Panc1 (cell line): Measurements from ENCODE around the gene RCOR1. TPM values are rescaled to one million over a fixed set of nuclear protein-coding genes. Genes with fewer than 3 reads are reported as not detected.

Experiments
- ATAC-seq: fragments of 200-7000 bp; cut with Tn5 transposase; 2 replicates; pipeline ENCODE4 v1.9.1; 2020; ENCODE audit warnings: mild to moderate bottlenecking, moderate library complexity
- BruUV-seq: library from RNA; stranded (reverse); fragments of 400-500 nt; replicated peaks from 2 replicates; lab custom pipeline; 2021; lab: Mats Ljungman, UMichigan
- CTCF ChIA-PET: fragments of 300-600 bp; sonication (Branson Sonifier 250); formaldehyde crosslinking; loops from one replicate; lab custom pipeline; 2022; ENCODE audit warnings: antibody characterized with exemption; lab: Charles Lee
- POLR2A ChIA-PET: fragments of 300-600 bp; sonication (Branson Sonifier 250); formaldehyde crosslinking; loops from one replicate; lab custom pipeline; 2022; ENCODE audit warnings: antibody characterized with exemption; lab: Charles Lee
- DNase-seq: peaks from one replicate; pipeline ENCODE4 v3.0.0-alpha.2; 2010; ENCODE audit warnings: low read depth, low spot score
- H3K27ac ChIP-seq: 2 replicates; pipeline ENCODE4 v1.5.1; 2011; ENCODE audit warnings: mild to moderate bottlenecking, low read length, inconsistent platforms
- H3K27me3 ChIP-seq: fragments of 200-500 bp; sonication (Bioruptor generic); 2 replicates; pipeline ENCODE4 v1.6.0; 2014; ENCODE audit warnings: low read length, inconsistent platforms; ENCODE audit not compliant: control insufficient read depth, insufficient read depth
- H3K36me3 ChIP-seq: fragments of 200-500 bp; sonication (Bioruptor generic); 2 replicates; pipeline ENCODE4 v1.5.1; 2014; ENCODE audit warnings: inconsistent platforms, mild to moderate bottlenecking, low read length, moderate library complexity; ENCODE audit not compliant: control insufficient read depth, insufficient read depth
- H3K4me1 ChIP-seq: 2 replicates; pipeline ENCODE4 v1.5.1; 2011; ENCODE audit warnings: inconsistent platforms, mild to moderate bottlenecking, low read length, moderate library complexity; ENCODE audit not compliant: control insufficient read depth, insufficient read depth
- H3K4me3 ChIP-seq, 2 experiments: 2 replicates each; pipeline ENCODE4 v1.5.1; 2011 to 2012; ENCODE audit warnings: low read depth in 2 of 2, low read length in 2 of 2, mild to moderate bottlenecking in 2 of 2, inconsistent platforms in 1 of 2, moderate library complexity in 1 of 2
- H3K9me3 ChIP-seq: fragments of 200-500 bp; sonication (Bioruptor generic); 2 replicates; pipeline ENCODE4 v1.5.1; 2014; ENCODE audit warnings: low read depth, mild to moderate bottlenecking, inconsistent platforms, low read length, moderate library complexity; ENCODE audit not compliant: control insufficient read depth, insufficient read depth
- POLR2AphosphoS5 ChIP-seq: IDR thresholded peaks from 2 replicates; pipeline ENCODE4 v1.6.1; 2012; ENCODE audit warnings: mild to moderate bottlenecking, low read depth, low read length, moderate library complexity
- SIN3A ChIP-seq: IDR thresholded peaks from 2 replicates; pipeline ENCODE4 v1.6.1; 2012; ENCODE audit warnings: low read depth, mild to moderate bottlenecking, low read length, moderate library complexity, borderline replicate concordance; ENCODE audit not compliant: insufficient read depth
- TCF7L2 ChIP-seq: IDR thresholded peaks from 2 replicates; pipeline ENCODE4 v1.6.1; 2011; ENCODE audit warnings: mild to moderate bottlenecking, low read depth, low read length, inconsistent platforms
- in situ Hi-C: cut with HindIII; loops from 2 replicates; pipeline ENCODE4 v1.10.0; 2016; ENCODE audit warnings: low sequenced_read_pairs, low pct_unique_long_range_greater_than_20kb
- intact Hi-C: fragments of 100-400 bp; cut with micrococcal nuclease; formaldehyde crosslinking; loops from one replicate; pipeline ENCODE4 v1.10.0; 2022; ENCODE audit not compliant: unreplicated experiment
- total RNA-seq: library from RNA; stranded (reverse); gene quantifications from one replicate; pipeline ENCODE4 v1.2.1, GENCODE V29; 2021; ENCODE audit not compliant: unreplicated experiment
- TF ChIP-seq, protein P1 (sequence below): fragments of 450-650 bp; IDR thresholded peaks from 2 replicates; pipeline ENCODE4 v1.5.1; 2017; ENCODE audit warnings: mild to moderate bottlenecking
- TF ChIP-seq, protein P2 (sequence below), 2 experiments: IDR thresholded peaks; 2 replicates each; pipeline ENCODE4 v1.6.1; 2011 to 2012; ENCODE audit warnings: low read depth in 2 of 2, control low read depth in 1 of 2, low read length in 1 of 2, mild to moderate bottlenecking in 1 of 2, moderate library complexity in 1 of 2; ENCODE audit not compliant: insufficient read depth in 1 of 2

The RCOR1 gene
- total RNA-seq, 1 experiment from 2014 or later = 27.1 TPM

DNA sequence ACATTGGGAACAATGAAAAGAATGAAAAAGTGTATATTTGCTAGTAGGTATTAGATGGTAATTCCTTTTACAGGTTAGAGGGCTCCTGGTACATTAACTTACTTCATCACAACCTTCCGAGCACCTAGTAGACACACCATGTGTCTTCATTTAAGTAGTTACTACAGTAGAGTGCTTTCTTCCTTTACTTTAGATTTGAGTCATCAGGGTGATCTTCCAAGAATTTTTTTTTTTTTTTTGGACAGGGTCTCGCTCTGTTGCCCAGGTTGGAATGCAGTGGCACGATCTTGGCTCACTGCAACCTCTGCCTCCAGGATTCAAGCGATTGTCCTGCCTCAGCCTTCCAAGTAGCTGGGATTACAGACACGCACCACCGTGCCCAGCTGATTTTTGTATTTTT is 105.1 kb downstream of the RCOR1 start:
- ChIA-PET CTCF (no interaction called here), POLR2A (no interaction called here)
- no TSS peak for BruUV-seq
- in situ Hi-C loops (no loop called here), intact Hi-C loops (no loop called here)
- Histone ChIP-seq H3K36me3 (no peaks in the 10 kb centered on the region; the same call in 1 of the 2 replicates), H3K27me3 (no peaks in the 10 kb centered on the region), H3K27ac (no peak overlapping the region), H3K9me3 (no peaks in the 10 kb centered on the region), H3K4me3 (no peak overlapping the region), H3K4me1 (peaks cover 25% of the 10 kb centered on the region)
- no peak for TF ChIP-seq TCF7L2
- TF ChIP-seq, protein P1, sequence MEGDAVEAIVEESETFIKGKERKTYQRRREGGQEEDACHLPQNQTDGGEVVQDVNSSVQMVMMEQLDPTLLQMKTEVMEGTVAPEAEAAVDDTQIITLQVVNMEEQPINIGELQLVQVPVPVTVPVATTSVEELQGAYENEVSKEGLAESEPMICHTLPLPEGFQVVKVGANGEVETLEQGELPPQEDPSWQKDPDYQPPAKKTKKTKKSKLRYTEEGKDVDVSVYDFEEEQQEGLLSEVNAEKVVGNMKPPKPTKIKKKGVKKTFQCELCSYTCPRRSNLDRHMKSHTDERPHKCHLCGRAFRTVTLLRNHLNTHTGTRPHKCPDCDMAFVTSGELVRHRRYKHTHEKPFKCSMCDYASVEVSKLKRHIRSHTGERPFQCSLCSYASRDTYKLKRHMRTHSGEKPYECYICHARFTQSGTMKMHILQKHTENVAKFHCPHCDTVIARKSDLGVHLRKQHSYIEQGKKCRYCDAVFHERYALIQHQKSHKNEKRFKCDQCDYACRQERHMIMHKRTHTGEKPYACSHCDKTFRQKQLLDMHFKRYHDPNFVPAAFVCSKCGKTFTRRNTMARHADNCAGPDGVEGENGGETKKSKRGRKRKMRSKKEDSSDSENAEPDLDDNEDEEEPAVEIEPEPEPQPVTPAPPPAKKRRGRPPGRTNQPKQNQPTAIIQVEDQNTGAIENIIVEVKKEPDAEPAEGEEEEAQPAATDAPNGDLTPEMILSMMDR = no peak
- TF ChIP-seq, protein P2, sequence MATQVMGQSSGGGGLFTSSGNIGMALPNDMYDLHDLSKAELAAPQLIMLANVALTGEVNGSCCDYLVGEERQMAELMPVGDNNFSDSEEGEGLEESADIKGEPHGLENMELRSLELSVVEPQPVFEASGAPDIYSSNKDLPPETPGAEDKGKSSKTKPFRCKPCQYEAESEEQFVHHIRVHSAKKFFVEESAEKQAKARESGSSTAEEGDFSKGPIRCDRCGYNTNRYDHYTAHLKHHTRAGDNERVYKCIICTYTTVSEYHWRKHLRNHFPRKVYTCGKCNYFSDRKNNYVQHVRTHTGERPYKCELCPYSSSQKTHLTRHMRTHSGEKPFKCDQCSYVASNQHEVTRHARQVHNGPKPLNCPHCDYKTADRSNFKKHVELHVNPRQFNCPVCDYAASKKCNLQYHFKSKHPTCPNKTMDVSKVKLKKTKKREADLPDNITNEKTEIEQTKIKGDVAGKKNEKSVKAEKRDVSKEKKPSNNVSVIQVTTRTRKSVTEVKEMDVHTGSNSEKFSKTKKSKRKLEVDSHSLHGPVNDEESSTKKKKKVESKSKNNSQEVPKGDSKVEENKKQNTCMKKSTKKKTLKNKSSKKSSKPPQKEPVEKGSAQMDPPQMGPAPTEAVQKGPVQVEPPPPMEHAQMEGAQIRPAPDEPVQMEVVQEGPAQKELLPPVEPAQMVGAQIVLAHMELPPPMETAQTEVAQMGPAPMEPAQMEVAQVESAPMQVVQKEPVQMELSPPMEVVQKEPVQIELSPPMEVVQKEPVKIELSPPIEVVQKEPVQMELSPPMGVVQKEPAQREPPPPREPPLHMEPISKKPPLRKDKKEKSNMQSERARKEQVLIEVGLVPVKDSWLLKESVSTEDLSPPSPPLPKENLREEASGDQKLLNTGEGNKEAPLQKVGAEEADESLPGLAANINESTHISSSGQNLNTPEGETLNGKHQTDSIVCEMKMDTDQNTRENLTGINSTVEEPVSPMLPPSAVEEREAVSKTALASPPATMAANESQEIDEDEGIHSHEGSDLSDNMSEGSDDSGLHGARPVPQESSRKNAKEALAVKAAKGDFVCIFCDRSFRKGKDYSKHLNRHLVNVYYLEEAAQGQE (IDR thresholded peaks at IDR 0.05; ENCODE audit: insufficient read depth in 1 of 2, low read depth in 2 of 2, low read length in 1 of 2) = no peak
- TF ChIP-seq POLR2AphosphoS5 = no peak
- TF ChIP-seq SIN3A = no peak
- ATAC-seq (no peak), DNase-seq (no peak)

- Histone ChIP-seq H3K36me3 (no peaks in the 10 kb centered on the region; the same call in 1 of the 2 replicates), H3K9me3 (0 out of 2 replicates have a peak, but pooled peaks cover 2% of the 10 kb centered on the region), H3K4me1 (peaks cover 19% of the 10 kb centered on the region), H3K27ac (no peak overlapping the region), H3K27me3 (no peaks in the 10 kb centered on the region), H3K4me3 (no peak overlapping the region)
- in situ Hi-C loops (no loop called here), intact Hi-C loops (no loop called here)
- DNase-seq (no peak), ATAC-seq (no peak)
- TF ChIP-seq, protein P1 = no peak
- TF ChIP-seq SIN3A (no peak), TCF7L2 (no peak), POLR2AphosphoS5 (no peak)
- TF ChIP-seq, protein P2 (IDR thresholded peaks at IDR 0.05; ENCODE audit: insufficient read depth in 1 of 2, low read depth in 2 of 2, low read length in 1 of 2) = no peak
- no TSS peak for BruUV-seq
- POLR2A ChIA-PET = no interaction called here
- CTCF ChIA-PET = no interaction called here
Observed at GRCh38 chr14:102699416-102700110, 107.1 kb downstream of the RCOR1 start.
